Hindlimb muscle (tissue), 1 donor: ENCODE data around the gene FGFR4. TPM values are rescaled to one million over a fixed set of nuclear protein-coding genes. Genes with fewer than 3 reads are reported as not detected.
"Not testable (repeated sequence)": the region's sequence is repeated elsewhere in the genome, so short reads cannot be mapped to it uniquely, and the experiment has no call there.

Experiments
- DNase-seq: peaks from one replicate; pipeline ENCODE4 v3.0.0-alpha.2; 2013
- polyA plus RNA-seq: library from polyadenylated mRNA; unstranded; fragments of 120-200 nt; gene quantifications from one replicate; pipeline ENCODE4 v1.2.1, GENCODE V29; 2013; ENCODE audit not compliant: insufficient read length

The FGFR4 gene
- polyA plus RNA-seq: 195 TPM

DNA sequence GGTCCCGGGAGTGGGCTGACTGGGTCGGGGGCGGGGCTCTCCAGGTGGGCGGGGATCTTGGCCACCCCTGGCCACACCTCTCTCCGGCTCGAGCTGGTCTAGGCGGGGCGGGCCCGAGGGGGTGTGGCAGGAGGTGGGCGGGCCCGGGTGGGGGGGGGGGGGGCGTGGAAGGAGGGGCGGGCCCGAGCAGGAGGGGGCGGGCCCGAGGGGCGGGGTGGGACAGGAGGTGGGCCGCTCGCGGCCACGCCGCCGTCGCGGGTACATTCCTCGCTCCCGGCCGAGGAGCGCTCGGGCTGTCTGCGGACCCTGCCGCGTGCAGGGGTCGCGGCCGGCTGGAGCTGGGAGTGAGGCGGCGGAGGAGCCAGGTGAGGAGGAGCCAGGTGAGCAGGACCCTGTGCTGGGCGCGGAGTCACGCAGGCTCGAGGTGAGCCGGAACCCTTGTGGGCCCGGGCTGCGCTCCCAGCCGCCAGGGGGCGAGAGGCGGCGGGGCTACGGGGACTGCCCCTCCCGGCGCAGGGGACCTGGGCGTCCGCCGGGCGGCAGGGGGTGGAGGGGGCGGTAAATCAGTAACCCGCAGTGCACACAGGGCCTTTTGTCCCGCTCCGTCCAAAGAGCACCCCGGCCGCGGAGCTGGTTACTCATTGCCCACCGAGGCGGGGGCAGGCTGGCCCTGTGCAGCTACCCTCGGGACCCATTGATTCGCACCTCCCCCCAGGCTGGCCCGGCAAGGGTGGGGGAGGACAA is at the start of gene FGFR4:
Gene FGFR4, plus strand, starts transcription at position 262 of the 744 bp plus-strand sequence. CDS start 2,688 bp downstream, outside the sequence.
- DNase-seq: peak; percentile 63

DNA sequence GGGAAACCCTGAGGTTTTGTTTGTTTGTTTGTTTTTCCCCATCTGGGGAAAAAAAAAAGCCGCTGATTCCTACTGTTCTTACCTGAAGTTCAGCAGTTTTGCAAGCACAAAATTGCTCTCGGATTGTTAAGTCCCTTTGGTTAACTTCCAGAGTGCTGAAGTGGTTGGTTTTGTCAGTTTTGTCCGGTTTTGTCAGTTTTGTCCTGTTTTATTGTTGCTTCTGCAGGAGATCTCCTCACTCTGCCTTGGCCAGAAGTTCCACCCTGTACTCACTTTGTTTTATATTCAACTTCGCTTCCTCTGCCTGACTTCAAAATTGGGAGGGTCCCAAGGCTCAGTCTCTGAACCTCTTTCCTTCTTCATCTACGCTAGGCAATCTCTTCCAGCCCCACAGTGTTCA is 49.8 kb upstream of the FGFR4 start:
- no peak for DNase-seq

DNA sequence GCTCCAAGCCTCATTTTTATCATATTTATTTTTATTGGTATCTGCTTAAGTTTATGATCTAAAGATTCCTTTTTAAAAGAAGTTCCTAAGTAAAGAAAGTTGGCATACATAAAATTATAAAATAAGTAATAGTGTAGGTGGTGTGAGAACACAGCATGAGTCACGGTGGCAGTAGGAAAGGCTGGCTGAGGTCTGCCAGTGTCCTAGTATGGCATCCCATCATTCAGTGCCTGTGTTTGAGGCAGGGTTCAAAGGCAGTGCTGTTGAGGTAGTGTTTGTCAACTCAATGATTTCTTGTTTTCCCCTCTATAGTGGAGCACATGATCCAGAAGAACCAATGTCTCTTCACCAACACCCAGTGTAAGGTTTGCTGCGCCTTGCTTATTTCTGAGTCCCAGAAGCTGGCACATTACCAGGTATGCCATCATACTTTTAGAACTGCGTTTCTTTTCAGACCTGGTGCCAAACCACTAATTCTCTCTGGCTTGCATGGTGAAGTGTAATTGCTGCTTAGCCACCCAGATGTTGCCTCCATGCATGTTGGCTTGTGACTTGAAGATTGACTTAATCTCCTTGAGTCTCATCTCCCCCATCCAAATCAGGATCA is 45.8 kb upstream of the FGFR4 start:
- DNase-seq: no peak

DNA sequence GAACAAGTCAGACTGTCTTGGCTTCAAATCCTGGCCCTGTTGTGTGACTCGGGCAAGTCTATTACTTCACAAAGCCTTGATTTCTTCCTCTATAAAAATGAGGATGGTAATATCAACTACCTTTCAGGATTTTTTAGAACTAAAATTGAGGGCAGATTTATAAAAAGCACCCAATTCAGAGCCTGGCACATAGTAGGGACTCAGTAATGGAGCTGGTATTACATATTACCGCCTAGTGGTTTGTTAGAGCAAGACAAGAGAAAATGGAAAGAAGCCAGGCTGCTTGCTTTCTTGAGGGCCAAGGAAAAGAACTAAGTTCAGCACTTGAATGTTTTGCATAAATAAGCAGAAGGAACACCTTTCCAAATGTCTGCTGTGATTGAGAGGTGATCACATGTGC is 44.8 kb upstream of the FGFR4 start:
- no peak for DNase-seq

DNA sequence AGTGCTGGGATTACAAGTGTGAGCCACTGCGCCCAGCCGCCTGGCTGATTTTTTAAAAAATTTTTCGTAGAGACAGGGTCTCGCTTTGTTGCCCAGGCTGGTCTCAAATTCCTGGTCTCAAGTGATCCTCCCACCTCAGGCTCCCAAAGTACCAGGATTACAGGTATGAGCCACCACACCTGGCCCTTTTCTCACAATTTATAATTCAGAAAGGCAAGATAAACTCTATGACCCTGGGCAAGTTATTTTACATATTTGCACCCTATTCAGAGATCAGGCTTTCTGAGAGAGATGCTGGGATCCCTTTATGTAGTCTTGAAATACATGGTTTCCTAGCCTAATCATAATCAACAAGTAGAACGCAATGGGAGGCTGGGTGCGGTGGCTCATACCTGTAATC is 43.6 kb upstream of the FGFR4 start:
- no peak for DNase-seq

DNA sequence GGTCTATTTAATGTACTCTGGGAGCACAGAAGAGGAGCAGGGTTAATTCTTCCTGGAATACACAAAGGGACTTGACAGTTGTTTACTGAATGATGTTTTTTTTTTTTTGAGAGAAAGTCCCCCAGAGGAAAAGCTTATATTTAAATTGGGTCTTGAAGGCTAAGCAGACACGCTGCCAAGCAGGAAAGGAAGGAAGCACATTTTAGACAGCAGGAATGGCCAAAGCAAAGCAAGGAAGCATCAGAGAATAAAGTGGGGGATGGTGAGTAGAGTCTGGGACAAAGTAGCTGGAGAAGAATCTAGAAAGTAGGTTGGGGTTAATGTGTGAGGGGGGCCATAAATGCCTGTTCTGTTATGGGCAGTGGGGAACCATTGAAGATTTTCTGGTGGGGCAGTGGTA is 42.8 kb upstream of the FGFR4 start:
- DNase-seq: no peak

DNA sequence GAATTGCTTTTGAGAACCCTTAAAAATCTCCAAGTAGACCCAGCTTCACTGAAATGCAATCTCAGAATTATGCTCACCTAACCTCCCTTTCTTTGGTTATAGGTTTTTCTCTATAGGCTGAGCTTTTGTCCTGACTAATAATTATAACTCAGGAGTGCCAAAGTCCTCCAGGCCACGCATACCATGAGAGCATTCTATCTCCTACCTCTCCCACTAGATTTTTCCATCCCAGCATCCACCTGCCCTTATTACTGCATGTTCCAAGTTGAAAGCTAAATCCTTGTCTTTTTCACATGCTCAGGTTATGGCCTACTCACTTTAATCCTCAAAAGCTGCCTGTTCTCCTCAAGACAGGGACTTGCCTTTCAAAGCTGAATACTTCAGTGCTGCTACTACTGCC is 42.1 kb upstream of the FGFR4 start:
- no peak for DNase-seq

DNA sequence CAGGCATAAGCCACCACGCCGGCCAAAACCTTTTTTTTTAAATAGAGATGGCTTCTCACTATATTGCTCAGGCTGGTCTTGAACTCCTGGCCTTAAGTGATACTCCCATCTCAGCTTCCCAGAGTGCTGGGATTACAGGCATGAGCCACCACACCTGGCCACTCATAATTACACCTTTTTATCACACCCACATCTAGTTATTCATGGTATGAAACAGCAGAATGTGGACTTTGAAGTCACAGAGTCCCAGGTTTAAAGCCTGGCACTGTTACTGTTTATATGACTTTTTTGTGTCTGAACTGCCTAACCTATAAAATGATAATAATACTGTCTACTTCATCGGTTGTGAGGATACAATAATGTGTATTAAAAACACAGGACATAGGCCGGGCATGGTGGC is 41.1 kb upstream of the FGFR4 start:
- DNase-seq: no peak

DNA sequence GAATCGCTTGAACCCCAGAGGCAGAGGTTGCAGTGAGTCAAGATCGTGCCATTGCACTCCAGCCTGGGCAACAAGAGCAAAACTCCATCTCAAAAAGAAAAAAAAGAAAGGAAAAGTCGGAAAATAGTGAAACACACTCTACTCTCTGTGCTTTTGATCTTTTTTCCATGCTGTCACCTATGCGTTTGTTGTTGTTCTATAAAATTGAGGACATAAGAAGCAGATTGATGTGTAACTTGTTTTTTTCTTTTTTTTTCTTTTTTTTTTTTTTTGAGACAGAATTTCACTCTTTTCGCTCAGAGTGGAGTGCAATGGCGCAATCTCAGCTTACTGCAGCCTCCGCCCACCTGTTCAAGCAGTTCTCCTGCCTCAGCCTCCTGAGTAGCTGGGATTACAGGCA is 38.2 kb upstream of the FGFR4 start:
- DNase-seq: not testable (repeated sequence)

DNA sequence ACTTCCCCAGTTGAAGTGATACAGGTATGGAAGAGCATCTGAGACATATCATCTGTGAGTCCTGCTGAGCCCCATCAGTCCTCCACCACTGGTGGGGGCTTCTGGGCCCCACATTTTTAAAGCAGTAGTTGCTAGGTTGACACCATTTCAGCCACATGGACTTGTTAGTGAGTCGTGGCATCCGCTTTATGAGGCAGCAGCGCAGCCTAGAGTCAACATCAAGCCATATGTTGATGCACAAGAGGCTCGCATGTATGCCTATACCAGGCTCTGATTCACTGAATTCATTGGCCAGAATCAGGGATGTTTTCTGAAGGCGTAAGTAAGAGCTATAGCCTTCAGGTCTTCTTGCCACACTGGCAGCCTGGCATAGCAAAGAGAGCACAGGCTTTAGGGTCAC is 37.4 kb upstream of the FGFR4 start:
- no peak for DNase-seq

DNA sequence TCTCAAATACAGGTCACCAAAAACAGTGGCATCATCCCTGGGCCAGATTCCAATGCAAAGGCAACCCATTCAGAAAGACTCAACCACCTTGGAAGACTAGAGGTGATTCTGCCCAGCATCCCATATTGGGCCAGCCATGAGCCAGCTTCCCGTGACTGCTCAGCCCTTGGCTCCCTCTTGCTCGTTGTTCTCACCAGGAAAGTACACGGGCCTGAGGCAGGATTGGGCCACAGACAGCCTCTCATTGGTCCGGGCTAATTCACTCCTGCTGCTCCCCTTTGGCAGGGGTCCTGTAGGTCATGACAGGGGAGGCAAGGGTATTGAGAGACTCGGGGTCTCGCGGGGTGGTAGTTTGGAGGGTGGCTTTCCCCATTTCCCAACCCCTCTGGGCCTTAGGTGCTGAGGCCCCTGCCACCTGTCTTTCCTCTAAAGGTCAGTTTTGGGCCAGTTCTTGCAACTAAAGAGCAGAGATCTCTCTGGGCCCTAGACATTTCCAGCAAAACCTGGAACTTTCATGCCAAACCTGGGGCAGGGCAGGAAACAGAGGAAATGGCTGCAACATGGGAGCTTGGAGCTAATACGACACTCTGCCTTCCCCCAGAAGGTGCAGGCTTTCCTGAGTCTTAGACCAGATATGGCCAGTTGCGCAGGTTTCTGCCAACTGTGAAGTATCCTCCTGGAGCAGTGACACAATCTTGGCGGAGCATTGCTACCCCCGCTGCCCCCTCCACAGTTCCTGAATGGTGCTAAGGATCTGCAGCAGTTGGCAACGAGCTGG is 22.0 kb upstream of the FGFR4 start:
- no peak for DNase-seq

DNA sequence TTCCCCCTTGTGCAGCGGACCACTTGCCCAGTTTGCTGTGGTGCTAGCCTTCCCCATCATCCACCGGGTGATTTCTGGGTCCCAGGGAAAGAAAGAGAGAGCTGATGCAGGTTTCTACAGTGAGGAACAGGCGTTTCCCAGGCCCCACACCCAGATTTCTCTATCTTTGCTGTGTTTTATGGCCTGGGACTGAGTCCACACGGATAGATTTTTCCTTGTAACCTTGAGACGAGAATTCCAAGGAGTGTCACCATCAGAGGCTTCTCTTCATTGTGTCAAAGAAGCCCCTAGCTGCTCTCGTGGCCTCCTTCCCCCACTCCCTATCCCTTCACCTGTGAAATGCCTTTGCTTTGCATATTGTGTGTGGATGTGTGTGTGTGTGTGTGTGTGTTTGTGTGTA is 21.2 kb upstream of the FGFR4 start:
- no peak for DNase-seq

DNA sequence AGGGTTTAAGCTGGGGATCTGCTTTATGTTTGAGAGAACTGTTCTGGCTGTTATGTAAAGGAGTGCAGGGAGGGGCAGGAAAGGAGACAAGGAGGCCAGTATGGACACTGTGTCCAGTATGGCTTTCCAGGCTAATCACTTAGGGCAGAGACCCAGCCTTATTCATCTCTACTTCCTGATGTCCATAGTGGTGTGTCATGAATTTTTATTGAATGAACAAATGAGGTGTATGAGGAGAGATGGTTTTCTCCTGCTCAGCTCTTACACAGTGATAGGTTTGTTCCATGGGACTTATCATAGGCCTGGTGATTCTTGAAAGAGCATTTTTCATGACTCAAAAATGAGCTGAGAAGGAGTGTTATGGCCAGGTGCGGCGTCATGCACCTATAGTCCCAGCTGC is 20.5 kb upstream of the FGFR4 start:
- no peak for DNase-seq

DNA sequence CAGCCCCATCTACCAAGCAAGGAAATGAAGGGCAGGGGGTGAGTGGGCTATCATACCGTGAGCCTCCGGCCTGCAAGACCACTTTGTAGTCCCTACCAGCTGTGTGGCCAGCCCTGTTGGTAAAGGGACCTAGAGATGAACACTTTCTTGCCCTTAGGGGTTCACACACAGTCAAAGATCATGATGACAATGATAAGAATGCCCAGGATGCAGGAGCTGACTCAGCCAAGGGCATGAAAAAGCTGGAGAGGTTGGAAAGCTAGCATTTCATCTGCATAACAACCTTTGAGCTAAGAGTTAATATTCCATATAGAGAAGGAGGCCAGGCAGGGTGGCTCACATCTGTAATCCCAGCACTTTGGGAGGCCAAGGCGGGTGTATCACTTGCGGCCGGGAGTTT is 19.2 kb upstream of the FGFR4 start:
- DNase-seq: no peak

DNA sequence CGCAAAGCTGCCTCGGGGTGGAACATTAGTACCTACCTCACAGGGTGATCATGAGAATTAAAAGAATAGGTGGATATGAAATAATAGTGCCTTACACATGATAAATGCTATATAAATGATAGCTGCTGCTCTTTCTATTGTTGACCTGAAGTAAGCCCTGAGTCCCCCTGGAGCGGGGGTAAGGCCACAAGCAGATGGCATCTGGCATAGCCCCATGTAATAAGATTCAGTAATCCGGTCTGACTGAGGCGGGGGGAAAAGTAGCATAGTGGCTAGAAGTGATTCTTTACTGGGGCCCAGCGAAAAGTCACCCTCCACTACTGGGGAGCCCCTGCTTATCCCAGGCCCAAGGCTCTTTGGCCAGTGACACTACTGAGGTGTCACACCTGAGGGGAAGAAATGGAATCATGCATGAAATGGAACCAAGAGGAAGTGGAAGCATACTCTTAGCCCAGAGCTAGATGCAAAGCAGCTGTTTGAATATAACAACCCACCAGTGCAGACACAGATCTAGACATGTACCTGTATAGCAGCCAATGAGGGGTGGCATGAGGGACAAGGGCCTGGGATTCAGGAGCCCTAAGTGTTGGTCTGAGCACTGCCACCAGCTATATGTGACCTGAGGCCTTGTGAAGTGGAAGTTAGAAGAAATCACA is 16.1 kb upstream of the FGFR4 start:
- no peak for DNase-seq

DNA sequence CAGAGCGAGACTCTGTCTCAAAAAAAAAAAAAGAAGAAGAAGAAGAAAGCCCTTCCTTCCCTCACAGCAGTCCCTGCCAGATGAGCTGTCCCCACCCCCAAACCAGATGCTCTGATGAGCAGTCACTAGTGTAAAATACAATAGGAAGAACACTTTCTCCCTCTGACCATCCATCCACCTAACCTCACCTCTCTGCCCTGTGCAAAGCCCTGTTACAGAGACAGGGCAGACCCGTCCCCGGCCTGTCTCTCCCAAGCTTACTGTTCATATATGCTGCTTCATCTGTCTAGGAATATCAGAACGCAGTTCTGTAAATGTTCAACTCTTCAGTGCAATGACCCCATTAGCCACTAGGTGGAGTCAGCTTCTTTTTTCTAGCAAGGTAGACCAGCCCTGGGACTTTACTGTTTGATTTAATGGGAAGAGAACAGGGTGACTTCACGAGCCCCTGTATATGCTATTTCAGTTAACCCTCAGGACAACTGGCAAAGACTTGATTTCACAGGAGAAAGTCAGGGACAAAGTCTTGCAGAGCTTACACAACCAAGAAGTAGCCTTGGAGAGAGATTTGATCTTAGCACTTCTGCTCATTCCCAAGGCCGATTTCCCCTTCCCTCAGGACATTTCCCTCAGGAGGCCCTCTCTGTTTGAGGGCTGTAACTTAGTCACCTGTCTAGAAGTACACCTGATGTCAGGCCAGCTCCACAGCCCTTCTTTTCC is 14.9 kb upstream of the FGFR4 start:
- peak; percentile 82 for DNase-seq

DNA sequence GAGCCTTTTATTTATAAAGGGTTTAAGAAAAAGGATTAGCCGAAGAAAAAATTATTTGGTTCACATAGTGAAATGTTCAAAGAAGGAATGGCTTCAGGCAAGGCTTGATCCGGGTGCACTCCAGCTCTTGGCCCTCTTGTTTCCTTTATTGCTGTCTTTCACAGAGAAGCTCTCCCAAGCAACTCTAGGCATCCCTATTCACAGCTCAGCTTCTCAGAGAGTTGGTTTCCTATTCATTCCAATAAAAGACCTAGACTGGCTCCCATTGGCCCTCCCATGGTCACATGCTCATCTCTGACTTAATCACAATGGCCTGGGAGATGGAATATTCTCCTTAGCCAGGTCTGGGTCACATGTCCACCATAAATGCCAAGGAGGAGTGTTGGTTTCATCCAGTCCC is 9.4 kb upstream of the FGFR4 start:
- no peak for DNase-seq

DNA sequence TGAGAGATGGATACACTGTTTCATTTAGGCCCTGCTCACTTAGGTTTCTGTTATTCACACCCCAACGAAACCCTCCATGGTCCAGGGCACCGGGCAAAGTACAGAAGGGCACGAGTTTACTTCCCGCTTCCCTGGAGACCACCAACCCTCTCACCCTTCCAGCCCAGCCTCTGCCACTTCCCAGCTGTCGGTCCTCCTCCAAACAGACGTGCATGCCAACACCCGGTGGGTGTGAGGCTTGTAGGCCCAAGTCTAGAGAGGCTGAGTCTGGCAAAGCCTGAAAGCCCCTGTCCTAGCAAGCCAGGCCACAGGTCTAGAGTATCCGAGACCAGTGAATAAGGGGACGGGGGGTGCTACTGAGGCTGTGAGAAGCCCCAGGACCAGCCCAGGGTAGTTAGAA is 7.1 kb upstream of the FGFR4 start:
- DNase-seq: no peak

DNA sequence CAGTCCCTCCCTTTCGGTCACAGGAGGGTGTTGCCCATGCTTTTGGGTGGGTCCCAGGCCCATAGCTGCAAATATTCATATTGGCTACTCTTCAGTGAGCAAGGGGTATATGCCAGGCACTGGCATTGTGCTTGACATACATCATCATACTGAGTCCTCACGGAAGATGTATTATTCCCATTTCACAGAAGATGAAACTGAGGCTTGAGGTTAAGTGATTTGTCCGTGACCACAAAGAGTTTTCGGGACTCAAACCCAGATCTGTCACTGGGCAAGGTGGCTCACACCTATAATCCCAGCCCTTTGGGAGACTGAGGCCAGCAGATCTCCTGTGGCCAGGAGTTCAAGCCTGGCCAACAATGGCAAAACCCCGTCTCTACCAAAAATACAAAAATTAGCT is 6.5 kb upstream of the FGFR4 start:
- DNase-seq: no peak

DNA sequence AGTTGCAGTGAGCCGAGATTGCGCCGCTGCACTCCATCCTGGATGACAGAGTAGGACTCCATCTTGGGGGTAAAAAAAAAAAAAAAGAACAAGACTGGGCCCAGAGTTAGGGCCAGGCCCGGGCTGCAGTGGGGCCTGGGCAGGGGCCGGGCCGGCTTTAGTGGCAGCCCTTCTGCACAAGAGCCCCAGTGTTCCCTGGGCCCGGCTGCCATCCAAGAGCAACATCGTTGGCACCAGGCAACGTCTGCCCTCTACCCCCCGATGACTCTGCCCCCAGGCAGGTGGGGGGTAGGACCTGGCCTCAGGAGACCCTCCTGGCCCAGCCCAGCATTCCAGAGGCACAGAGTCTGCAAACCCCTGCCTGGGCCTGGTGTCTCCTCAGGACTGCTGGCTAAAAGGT is 4.9 kb upstream of the FGFR4 start:
- no peak for DNase-seq

DNA sequence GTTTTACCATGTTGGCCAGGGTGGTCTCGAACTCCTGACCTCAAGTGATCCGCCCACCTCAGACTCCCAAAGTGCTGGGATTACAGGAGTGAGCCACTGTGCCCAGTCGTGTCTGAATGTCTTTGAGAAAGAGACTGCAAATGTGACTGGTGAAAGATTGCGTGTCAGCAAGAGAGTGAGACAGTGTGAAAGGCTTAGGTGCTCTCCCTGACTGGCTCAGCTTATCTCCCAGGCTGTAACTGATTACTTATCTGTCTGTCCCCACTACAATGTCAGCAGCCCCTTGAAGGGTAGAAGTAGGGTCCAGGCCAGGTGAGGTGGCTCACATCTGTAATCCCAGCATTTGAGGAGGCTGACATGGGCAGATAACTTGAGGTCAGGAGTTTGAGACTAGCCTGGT is 3.4 kb upstream of the FGFR4 start:
- DNase-seq: no peak

DNA sequence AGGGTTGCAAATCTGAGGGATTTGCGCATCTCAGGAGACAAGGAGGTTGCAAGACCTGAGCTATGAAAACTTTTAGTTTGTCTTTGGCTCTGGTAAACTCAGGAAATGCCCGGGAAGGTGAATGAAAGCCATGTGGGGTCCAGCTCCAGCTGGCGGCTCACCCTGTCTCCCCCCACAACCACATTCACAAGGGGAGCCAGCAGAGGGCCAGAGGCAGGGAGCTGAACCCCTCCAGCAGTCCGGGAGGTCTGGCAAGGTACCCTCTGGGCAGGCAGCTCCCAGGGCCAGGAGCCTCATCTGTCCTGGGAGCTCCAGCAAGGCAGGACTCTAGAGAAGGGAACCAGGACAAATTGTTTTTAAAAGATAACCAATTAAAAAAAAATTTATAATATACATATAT is 2.5 kb upstream of the FGFR4 start:
- no peak for DNase-seq
